H4 (cell line): Measurements from ENCODE around the gene TRPC4. TPM values are rescaled to one million over a fixed set of nuclear protein-coding genes. Genes with fewer than 3 reads are reported as not detected.

Experiments
- DNase-seq: peaks from one replicate; pipeline ENCODE4 v3.0.0-alpha.2; 2015; ENCODE audit warnings: low spot score
- total RNA-seq: library from RNA; depleted of rRNA; stranded (reverse); fragments of >200 nt; shearing (Covaris generic); gene quantifications from 2 replicates; pipeline ENCODE4 v1.2.3, GENCODE V29; 2014

The TRPC4 gene
- total RNA-seq, 1 experiment from 2014 or later = 1.3 TPM

DNA sequence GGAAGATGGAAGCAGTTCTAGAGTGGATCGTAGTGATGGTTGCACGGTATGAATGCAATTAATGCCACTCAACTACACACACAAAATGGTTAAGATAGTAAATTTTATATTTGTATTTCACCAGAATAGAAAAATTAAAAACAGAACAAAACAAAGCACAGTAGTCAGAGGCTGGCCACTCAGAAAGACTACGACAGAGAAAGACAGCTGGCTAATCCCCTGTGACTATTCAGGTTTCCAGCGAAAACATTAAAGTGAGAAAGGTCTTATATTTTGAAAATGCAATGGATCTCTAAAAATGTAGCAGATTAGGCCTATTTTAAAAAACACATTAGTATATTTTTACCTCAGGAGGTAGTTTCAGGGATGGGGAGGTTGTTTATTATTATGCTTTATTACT lies 139.7 kb downstream of the TRPC4 start:
- no peak for DNase-seq

GRCh38 chr13:37716420-37717195 lies 153.0 kb downstream of the TRPC4 start:
- DNase-seq = no peak

- DNase-seq = no peak
Observed at GRCh38 chr13:37715606-37716015, 154.0 kb downstream of the TRPC4 start.

- no peak for DNase-seq
Observed at GRCh38 chr13:37709318-37709717, 160.3 kb downstream of the TRPC4 start.

GRCh38 chr13:37707739-37708500 lies 161.7 kb downstream of the TRPC4 start:
- DNase-seq = no peak

- DNase-seq = no peak
Observed at GRCh38 chr13:37706041-37706440, 163.5 kb downstream of the TRPC4 start.

DNA sequence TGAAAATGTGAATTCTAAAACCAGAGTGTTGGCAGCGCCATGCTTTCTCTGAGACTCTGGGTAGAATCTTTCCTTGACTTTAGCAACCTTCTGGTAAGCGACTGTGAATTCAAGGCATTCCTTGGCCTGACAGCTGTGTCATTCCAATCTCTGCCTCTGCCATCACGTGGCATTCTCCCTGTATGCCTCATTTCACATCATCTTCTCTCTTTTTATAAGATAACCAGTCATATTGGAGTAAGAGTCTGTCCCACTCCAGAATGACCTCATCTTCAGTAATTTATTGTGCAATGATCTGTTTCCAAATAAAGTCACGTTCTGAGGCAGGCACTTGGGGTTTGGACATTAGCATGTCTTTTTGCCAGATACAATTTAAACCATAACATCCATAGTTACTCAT lies 167.6 kb downstream of the TRPC4 start:
- peak; percentile 51 for DNase-seq

DNA sequence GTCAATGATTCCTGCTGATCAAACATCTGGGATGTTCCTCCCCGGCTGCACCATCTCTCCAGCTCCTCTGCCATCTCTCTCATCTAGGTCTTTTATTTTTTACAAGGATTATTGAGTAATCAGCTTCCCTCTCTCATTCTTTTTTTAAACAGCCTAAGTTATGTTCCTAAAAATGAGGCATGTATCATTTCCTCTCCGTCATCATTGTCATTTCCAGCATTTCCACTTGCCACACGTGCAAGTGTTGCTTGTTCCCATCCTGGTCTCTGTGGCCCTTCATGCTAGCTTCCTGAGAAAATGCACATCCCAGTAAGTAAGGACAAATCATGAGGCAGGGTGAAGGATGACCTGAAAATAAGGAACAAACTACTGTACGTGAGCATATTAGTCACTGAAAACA lies 168.3 kb downstream of the TRPC4 start:
- DNase-seq = no peak

- no peak for DNase-seq
Observed at GRCh38 chr13:37700887-37701286, 168.7 kb downstream of the TRPC4 start.

DNA sequence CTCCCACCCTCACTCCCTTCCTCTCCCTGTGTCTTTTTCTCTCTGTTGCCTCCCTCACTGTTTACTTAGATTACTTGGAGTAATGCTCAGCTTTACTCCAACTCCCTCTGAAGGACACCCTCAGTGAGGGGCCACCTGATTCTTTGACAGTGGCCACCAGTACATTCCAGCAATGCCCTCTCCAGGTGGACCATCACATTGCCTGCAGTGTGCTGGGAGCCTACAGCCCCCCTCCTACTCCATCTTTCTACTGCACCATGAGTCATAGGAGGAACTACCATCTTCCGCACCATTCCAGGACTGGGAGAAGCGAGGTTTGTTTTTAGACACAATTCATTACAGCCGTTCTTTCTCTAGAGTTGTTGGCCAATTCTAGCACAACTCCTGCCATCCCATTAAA lies 174.4 kb downstream of the TRPC4 start:
- DNase-seq = no peak

DNA sequence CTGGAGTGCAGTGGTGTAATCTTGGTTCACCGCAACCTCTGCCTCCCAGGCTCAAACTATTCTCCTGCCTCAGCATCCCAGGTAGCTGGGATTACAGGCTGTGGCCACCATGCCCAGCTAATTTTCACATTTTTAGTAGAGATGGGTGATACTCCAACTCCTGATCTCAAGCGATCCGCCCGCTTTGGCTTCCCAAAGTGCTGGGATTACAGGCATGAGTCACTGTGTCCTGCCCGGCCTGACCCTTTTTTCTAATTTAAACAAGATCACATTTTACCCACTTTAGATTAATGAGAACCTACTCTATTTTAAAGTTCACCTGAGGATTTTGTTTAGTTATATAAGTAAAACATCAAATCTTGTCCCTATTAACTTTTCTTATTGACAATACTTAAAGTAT lies 179.2 kb downstream of the TRPC4 start:
- no peak for DNase-seq

- DNase-seq = no peak
Observed at GRCh38 chr13:37686501-37686900, 183.1 kb downstream of the TRPC4 start.

DNA sequence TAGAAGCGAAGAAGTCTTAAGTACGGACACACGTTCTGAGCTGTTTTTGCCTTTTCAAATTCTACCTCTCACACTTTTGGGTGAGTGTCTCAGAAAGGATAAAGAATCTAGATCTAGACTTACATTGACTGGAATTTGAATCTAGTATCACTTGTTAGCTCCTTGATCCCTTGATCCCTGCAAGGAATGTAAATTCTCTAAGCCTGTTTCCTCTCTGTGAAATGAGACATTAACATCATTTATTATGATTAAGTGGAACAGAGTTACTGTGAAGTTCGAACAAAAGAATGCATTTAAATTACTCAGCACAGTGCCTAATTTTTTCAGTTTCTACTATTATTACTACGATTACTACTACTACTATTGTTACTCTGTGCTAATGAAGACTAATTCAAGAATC lies 184.4 kb downstream of the TRPC4 start:
- no peak for DNase-seq

DNA sequence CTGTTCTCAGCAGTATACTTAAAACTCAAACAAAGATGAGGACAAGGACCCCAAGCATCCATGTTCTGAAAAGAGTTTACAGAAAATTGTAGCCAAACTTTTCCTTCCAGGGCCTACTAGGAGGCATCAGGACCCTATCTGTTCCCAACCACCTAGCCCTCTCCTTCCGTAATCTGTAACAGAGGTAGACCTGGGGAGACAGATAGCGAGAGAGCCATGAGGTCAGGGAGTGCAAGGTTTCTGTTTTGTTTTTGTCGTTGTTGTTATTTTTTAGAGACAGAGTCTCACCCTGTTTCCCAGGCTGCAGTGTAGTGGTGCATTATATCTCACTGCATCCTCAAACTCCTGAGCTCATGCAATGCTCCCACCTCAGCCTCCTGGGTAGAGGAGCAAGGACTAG lies 187.1 kb downstream of the TRPC4 start:
- DNase-seq = no peak

DNA sequence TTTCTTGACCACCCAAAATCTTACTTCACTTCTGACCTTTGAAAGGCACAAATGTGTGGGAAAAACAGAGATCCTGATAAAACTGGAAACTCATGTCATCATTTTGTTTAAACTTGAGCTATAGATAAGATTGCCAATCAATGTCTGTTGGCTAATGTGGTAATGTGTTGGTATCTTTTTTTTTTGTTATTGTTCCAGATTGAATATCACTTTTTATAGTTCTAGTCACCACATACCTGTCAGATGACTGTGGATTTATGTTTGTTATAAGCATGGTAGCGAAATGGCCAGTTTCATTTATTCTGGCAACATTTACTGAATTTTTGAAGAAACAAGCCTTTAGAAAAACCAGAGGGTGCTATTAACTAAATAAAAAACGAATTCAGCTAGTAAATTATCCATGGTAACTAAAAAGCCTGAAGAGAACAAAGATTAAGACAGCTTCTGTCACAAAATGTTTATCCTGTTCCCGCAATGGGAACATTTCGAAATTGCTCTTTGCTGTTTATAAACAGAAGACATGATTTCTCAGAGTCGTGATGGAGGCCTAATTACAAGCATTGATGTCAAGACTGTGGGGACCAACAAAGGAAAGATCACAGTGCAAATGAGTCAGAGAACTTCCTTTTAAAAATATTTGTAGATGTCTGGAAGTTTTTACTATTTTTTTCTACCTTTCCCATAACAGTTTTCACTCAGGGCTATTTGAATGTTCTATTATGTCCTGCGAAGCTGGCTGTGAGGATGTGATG lies 188.1 kb downstream of the TRPC4 start:
- DNase-seq = peak; percentile 45

DNA sequence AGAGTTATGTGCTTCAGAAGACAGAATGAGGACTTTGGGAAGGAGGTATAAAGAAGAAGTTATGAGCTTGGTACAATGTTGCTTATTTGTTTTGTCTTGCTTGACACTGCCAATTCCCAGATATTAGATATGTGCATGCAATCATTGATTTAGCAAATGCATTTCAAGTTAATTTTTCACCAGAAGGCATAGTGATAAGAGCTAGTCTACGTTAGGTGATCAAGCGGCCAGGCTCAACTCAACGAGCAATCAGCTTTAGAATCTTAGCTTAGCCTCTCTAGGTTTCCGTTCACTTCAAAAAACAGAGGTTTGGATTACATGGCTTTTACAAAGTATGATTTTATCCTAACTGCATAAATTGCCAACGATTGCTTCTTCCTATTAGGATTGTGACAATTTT lies 189.4 kb downstream of the TRPC4 start:
- DNase-seq = no peak

GRCh38 chr13:37679043-37679442 lies 190.5 kb downstream of the TRPC4 start:
- DNase-seq = no peak

DNA sequence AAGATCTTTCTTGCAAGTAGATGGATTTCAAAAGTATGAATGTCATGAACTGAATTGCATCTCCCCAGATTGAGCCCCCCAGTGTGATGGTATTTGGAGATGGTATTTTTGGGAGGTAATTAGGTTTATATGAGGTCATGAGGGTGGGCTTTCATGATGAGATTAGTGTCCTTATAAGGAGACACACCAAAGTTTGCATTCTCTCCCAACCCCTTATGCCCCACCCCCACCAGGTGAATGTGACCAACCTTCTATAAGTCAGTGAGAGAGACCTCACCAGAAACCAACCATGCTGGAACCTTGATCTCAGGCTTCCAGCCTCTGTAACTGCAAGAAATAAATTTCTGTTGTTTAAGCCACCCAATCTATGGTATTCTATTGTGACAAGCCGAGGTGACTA lies 199.7 kb downstream of the TRPC4 start:
- no peak for DNase-seq

- no peak for DNase-seq
Observed at GRCh38 chr13:37667702-37668101, 201.9 kb downstream of the TRPC4 start.

DNA sequence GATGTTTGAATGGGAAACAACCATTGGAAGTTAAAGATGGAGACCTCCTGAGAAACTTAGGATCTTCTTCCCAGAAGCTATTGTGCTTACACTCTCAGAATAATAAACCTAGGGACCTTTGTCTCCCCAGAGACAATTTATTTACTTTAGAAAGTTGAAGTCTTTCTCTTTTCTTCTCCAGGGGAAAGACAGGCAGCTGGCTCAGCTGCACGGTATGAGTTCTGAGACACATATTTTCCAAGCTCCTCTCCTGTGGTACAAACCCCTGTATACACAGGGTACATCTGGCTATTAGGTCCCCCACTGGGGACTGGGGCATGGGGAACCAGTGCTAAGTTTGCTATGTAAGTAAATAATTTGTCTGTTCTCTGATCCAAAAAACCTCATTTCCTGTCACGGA lies 203.5 kb downstream of the TRPC4 start:
- DNase-seq = no peak

DNA sequence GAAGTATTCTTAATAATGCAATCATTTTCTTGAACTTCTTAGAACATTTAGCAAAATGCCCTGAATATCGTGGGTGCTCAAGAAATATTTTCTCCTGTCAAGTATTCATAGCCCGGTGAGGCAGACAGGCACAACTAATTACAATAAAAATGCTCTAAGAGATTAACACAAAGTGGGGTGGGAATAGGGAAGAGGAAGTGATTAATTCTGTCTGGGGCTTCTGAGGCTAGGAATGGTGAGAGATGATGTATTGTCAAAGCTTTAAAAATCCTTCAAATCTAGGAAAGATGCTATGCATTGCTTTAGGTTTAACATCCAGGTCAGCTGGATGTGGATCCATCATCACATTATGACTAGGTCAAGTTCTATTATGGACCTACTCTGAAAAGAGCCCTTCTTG lies 204.2 kb downstream of the TRPC4 start:
- no peak for DNase-seq

GRCh38 chr13:37663724-37664123 lies 205.8 kb downstream of the TRPC4 start:
- DNase-seq = no peak

- DNase-seq = no peak
Observed at GRCh38 chr13:37662624-37663023, 206.9 kb downstream of the TRPC4 start.
